SU-DHL-6 (cell line): ENCODE data around the gene HIVEP3.

Experiments
- H2AFZ ChIP-seq: fragments of 200-600 bp; sonication (generic); 2 replicates; pipeline ENCODE4 v1.6.1; 2014; ENCODE audit warnings: low read depth, mild to moderate bottlenecking, moderate library complexity, mixed read lengths, antibody characterized with exemption, low read length; ENCODE audit not compliant: severe bottlenecking
- H3F3A ChIP-seq: fragments of 200-600 bp; shearing (Covaris generic); 2 replicates; pipeline ENCODE4 v1.6.0; 2016; ENCODE audit warnings: antibody characterized with exemption, mild to moderate bottlenecking; ENCODE audit not compliant: insufficient read depth
- H3K27ac ChIP-seq: fragments of 200-600 bp; sonication (generic); 2 replicates; pipeline ENCODE4 v1.5.1; 2016; ENCODE audit warnings: low read depth, mild to moderate bottlenecking, low read length, moderate library complexity, mixed read lengths
- H3K27me3 ChIP-seq: fragments of 200-600 bp; sonication (generic), shearing (Covaris generic); 2 replicates; pipeline ENCODE4 v1.6.0; 2014; ENCODE audit warnings: mild to moderate bottlenecking, low read length
- H3K36me3 ChIP-seq: fragments of 200-600 bp; sonication (generic); 2 replicates; pipeline ENCODE4 v1.6.1; 2014; ENCODE audit warnings: mild to moderate bottlenecking, low read length, mixed read lengths
- H3K4me2 ChIP-seq: fragments of 300-600, 200-600 bp; shearing (Covaris generic), sonication (generic); 2 replicates; pipeline ENCODE4 v1.6.0; 2014; ENCODE audit warnings: low read length, low read depth, mild to moderate bottlenecking; ENCODE audit not compliant: poor library complexity, severe bottlenecking
- H3K4me3 ChIP-seq: fragments of 200-600 bp; sonication (generic); 2 replicates; pipeline ENCODE4 v1.5.1; 2014; ENCODE audit warnings: antibody characterized with exemption, low read length, mild to moderate bottlenecking, mixed read lengths; ENCODE audit not compliant: insufficient read depth, poor library complexity, severe bottlenecking
- H3K79me2 ChIP-seq: fragments of 200-600 bp; sonication (generic); 2 replicates; pipeline ENCODE4 v1.6.1; 2014; ENCODE audit warnings: mild to moderate bottlenecking, low read length, moderate library complexity; ENCODE audit not compliant: insufficient read depth
- H3K9ac ChIP-seq: fragments of 200-600 bp; sonication (generic); 2 replicates; pipeline ENCODE4 v1.7.0; 2014; ENCODE audit warnings: mild to moderate bottlenecking, low read length
- H3K9me2 ChIP-seq: fragments of 200-600 bp; sonication (generic); replicated peaks from 2 replicates; pipeline ENCODE4 v1.6.1; 2014; ENCODE audit warnings: low read length; ENCODE audit not compliant: insufficient read depth
- H3K9me3 ChIP-seq: fragments of 200-600 bp; sonication (generic); 2 replicates; pipeline ENCODE4 v1.6.1; 2014; ENCODE audit warnings: low read length, mixed read lengths; ENCODE audit not compliant: insufficient read depth
- H4K20me1 ChIP-seq: fragments of 200-600 bp; sonication (generic); 2 replicates; pipeline ENCODE4 v1.6.1; 2014; ENCODE audit warnings: low read depth, mild to moderate bottlenecking, antibody characterized with exemption, low read length, moderate library complexity, mixed read lengths
- EZH2phosphoT487 ChIP-seq: fragments of 200-600 bp; sonication (generic), shearing (Covaris generic); conservative IDR thresholded peaks from 2 replicates; pipeline ENCODE4 v1.6.1; 2018; ENCODE audit warnings: mild to moderate bottlenecking, antibody characterized with exemption, low read length, moderate library complexity, mixed read lengths
- TF ChIP-seq, protein P1 (sequence below): fragments of 200-600 bp; sonication (generic); IDR thresholded peaks from one replicate; pipeline ENCODE4 v1.5.1; 2017; ENCODE audit warnings: antibody characterized with exemption, mild to moderate bottlenecking, low read length, moderate library complexity; ENCODE audit not compliant: insufficient read depth, poor library complexity, severe bottlenecking

Gene HIVEP3

DNA sequence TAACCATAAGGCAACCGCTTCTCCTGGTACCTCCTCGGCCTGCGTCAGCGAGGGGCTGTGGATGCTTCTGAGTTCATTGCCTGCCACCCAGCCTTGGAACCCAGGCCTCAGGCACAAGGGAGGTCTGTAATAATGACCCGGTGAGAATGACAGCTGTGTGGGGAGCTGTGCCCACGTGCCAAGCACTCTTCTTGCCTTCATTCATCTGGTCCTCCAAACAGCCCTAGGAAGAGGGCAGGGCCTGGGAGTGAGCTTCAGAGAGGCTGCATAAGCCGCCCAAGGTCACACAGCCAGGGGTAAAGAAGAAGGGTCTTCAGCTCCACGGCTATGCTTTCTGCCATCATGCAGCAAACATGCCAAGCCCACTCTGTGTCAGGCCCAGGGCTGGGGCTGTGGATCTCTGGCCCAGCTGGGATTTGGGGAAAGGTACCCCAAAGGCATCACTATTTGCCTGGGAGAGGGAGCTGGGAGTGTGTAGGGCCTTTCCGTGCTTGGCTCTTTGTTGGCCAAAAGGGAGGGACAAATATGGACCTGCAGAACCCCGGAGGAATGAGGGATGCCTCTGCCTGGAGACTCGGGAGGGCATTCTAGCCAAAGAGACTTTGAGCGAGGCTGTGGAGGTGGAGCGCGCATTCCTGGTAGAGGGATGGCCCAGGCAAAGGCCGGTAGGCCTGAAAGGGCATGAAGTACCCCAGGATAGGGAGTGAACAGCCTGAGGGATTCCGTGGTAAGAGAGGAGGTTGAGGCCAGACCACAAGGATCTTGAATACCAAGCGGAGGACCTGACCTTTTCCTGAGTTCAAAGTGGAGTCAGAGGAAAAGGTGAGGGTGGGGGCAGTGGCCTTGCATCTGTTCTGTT lies 424.1 kb downstream of the HIVEP3 start:
- H3K9me2 ChIP-seq = no peaks in the 10 kb centered on the region
- no peak overlapping the region for H3K4me3 ChIP-seq
- no peak overlapping the region for H2AFZ ChIP-seq
- H3K9me3 ChIP-seq = no peaks in the 10 kb centered on the region
- no peak overlapping the region for H3K27ac ChIP-seq
- H3F3A ChIP-seq = no peaks in the 10 kb centered on the region
- H4K20me1 ChIP-seq = no peaks in the 10 kb centered on the region
- no peaks in the 10 kb centered on the region for H3K36me3 ChIP-seq
- H3K79me2 ChIP-seq = no peaks in the 10 kb centered on the region
- no peak overlapping the region for H3K4me2 ChIP-seq
- no peak for TF ChIP-seq EZH2phosphoT487
- TF ChIP-seq, protein P1, sequence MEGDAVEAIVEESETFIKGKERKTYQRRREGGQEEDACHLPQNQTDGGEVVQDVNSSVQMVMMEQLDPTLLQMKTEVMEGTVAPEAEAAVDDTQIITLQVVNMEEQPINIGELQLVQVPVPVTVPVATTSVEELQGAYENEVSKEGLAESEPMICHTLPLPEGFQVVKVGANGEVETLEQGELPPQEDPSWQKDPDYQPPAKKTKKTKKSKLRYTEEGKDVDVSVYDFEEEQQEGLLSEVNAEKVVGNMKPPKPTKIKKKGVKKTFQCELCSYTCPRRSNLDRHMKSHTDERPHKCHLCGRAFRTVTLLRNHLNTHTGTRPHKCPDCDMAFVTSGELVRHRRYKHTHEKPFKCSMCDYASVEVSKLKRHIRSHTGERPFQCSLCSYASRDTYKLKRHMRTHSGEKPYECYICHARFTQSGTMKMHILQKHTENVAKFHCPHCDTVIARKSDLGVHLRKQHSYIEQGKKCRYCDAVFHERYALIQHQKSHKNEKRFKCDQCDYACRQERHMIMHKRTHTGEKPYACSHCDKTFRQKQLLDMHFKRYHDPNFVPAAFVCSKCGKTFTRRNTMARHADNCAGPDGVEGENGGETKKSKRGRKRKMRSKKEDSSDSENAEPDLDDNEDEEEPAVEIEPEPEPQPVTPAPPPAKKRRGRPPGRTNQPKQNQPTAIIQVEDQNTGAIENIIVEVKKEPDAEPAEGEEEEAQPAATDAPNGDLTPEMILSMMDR = no peak
- no peaks in the 10 kb centered on the region for H3K27me3 ChIP-seq
- H3K9ac ChIP-seq = no peak overlapping the region

DNA sequence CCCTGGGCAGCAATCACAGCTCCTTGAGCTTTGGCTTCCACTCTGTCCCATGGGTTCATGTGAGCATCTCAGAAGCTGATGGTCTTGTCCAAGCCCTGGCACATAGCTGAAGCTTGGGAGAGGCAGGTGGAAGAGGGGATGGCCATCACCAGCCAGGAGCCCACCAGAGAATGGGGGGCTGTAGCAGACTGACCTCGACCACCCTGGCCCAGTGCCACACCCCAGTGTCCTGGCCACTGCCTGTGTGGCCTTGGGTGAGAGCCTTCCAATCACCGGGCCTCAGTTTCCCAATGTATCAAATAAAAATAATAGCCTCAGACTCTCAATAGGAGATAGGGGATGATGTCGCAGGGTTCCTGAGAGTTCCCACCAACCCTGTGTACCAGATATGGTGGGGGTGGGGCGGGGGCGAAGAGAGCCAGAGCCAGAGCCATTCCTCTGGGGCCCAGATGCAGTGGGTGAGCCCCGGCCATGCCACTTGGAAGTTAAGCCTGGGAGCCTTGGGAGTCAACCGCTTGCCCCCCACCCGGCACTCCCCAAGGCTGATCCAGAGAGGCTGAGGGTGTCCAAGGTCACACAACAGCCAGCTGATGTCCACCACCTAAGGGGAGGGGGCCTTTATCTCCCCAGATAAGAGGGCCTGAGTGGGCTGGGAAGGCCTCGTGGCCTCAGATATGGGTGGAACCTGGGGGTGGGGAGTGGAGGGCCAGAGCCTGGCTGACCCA lies 424.9 kb downstream of the HIVEP3 start:
- no peaks in the 10 kb centered on the region for H3K9me2 ChIP-seq
- H3K4me3 ChIP-seq = no peak overlapping the region
- TF ChIP-seq EZH2phosphoT487 = no peak
- TF ChIP-seq, protein P1 = no peak
- H3K4me2 ChIP-seq = no peak overlapping the region
- no peak overlapping the region for H3K27ac ChIP-seq
- no peak overlapping the region for H3K9ac ChIP-seq
- no peaks in the 10 kb centered on the region for H3K36me3 ChIP-seq
- H4K20me1 ChIP-seq = no peaks in the 10 kb centered on the region
- H3K9me3 ChIP-seq = no peaks in the 10 kb centered on the region
- H3K27me3 ChIP-seq = no peaks in the 10 kb centered on the region
- no peak overlapping the region for H2AFZ ChIP-seq
- no peaks in the 10 kb centered on the region for H3K79me2 ChIP-seq
- no peaks in the 10 kb centered on the region for H3F3A ChIP-seq

DNA sequence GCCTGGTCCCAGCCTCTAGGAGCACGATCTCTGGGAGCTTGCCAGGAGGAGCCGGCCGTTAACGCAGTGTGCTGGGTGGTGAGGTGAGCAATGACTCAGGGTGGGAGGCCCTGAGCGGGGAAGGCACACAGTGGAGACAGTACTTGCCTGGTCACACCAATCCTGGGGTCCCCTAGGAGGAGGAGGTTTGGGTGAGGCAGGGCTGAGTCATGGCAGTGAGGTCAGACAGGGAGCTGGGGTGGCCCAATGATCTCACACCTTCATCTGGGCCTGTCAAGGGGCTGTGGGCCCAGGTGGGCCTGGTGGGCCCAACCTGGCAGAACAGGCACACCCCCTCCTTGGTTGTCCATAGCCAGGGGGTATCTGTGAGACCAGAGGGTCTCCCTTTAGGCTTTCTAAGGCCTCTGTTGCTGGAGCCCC lies 425.6 kb downstream of the HIVEP3 start:
- Histone ChIP-seq H4K20me1 (no peaks in the 10 kb centered on the region), H3K9ac (no peak overlapping the region), H3K4me3 (no peak overlapping the region), H3K79me2 (no peaks in the 10 kb centered on the region), H3K4me2 (no peak overlapping the region), H3K27me3 (no peaks in the 10 kb centered on the region), H3K9me2 (no peaks in the 10 kb centered on the region), H3K9me3 (no peaks in the 10 kb centered on the region), H2AFZ (no peak overlapping the region), H3F3A (no peaks in the 10 kb centered on the region), H3K27ac (no peak overlapping the region), H3K36me3 (no peaks in the 10 kb centered on the region)
- TF ChIP-seq EZH2phosphoT487 = no peak
- TF ChIP-seq, protein P1 = no peak
